Measurements from ENCODE around the gene TCF7.

Gene TCF7

DNA sequence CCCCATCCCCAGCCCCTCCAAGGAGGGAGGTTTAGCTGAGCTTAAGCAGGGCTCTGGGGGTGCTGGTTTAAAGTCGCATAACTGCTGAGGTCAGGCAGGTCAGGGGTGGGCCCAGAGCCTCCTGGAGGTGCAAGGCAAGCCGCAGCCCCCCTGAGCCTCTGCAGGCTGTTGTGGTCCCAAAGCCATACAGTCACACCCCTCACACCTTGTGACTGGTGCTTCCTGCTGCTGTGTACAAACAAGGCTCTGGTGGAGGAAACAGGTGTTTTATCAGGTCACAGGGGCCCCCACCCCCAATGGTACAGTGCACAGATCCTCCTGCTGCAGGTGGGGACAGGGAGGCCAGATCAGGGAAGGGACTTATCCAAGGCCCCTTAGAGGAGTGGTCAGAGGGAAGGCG, 8.0 kb downstream of the TCF7 start:
- H3K27ac ChIP-seq: no peak overlapping the region
- no peak for TF ChIP-seq ZFX (IDR thresholded peaks at IDR 0.05; ENCODE audit: borderline replicate concordance)
- TF ChIP-seq, protein P1, sequence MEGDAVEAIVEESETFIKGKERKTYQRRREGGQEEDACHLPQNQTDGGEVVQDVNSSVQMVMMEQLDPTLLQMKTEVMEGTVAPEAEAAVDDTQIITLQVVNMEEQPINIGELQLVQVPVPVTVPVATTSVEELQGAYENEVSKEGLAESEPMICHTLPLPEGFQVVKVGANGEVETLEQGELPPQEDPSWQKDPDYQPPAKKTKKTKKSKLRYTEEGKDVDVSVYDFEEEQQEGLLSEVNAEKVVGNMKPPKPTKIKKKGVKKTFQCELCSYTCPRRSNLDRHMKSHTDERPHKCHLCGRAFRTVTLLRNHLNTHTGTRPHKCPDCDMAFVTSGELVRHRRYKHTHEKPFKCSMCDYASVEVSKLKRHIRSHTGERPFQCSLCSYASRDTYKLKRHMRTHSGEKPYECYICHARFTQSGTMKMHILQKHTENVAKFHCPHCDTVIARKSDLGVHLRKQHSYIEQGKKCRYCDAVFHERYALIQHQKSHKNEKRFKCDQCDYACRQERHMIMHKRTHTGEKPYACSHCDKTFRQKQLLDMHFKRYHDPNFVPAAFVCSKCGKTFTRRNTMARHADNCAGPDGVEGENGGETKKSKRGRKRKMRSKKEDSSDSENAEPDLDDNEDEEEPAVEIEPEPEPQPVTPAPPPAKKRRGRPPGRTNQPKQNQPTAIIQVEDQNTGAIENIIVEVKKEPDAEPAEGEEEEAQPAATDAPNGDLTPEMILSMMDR (IDR thresholded peaks at IDR 0.05): no peak

DNA sequence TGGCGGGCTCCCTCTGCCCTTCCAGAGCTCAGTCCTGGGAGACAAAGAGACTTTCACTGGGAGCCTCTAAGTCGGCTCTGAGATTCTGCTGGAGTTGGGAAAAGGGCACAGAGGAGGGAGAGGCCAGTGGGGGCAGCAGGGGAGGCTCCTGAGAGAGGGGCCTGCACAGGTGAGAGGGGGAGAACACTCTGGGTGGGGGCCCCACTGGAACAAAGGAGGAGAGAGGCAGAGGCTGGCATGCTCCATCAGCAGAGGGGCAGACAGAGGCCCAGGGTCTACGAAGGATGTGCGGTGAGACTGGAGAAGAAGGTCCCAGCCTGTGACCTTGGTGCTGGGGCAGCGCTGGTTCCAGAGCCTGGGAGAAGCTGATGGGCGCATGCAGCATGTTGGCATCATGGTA, 8.9 kb downstream of the TCF7 start:
- TF ChIP-seq ZFX (IDR thresholded peaks at IDR 0.05; ENCODE audit: borderline replicate concordance): no peak
- TF ChIP-seq, protein P1 (IDR thresholded peaks at IDR 0.05): no peak
- H3K27ac ChIP-seq: no peak overlapping the region

DNA sequence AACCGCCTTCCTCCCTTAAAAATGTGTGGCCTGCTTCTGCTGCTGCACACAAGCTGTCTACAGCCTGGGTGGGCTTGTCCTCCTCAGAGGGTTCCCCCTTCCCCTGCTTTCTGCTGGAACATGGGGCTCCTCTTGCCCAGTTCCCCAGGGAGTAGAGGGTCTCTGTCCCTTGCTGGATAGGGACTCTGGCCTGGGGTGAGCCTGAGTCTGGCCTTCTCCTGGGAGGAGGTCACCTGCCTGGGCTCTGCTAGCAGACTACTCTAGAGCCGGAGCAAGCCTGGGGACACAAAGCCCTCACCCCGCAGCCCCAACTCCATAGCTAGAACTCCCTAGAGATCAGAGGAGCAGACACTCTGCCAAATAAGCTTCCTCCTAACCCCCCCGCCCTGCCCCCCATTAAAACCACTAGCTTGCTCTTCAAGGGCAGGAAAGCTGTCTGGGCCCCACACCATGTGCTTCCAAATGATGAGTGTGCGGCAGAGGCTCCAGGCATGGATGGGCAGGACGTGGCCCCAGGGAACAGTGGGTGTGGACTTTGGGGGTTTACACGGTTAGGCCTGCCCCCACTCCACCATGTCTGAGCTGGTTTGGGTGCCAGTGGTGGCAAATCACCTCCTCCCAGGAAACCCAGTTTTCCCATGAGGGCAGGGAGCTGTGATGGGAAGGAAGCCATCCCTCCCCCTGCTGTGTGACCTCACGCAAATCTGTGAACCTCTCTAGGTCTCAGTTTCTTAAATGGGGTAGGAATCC, 10.0 kb downstream of the TCF7 start:
- no peak overlapping the region for H3K27ac ChIP-seq
- no peak for TF ChIP-seq ZFX (IDR thresholded peaks at IDR 0.05; ENCODE audit: borderline replicate concordance)
- TF ChIP-seq, protein P1 (IDR thresholded peaks at IDR 0.05): no peak

DNA sequence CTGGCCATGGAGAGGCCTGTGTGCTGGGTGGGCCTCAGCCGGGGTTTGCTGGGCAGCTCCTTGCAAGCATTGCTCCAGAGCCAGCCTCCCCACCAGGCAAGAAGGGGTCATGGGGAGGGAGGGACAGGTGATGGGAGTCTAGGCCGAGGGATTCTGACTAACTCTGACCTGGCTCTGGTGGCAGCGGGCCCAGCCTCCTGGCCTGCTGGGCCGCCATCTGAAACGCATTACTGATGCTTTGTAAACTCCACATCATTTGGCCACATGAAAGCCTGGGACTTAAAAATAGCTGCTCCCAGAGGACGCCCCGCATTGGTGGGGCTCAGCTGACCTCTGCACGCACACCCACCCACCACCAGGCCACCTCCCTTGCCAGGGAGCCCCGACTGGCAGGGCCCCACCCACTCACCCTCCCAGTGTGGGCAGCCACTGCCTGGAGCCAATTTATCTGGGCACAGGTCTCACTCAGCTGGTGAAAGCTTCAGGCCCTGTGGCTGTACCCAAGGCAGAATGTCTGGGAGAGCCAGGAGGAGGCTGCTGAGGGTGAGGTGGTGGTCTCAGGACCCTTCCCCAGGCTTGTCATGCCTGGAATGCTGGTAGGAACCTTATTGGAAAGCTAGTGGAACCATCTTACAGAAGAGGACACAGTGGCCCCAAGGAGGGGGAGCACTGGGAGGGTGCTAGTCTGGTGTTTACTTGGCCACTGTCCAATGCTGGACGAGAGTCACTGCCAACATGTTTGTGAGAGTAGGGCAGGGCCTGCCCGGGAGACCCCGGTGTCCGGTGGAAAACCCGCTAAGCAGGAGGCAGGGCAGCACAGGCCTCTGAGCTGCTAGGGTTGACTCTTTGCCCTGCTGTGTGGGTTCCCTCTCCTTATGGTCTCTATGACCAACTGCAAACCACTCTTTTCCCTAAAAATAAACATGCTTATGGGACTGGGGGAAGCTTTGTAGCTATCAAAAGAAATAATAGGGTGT, 10.8 kb downstream of the TCF7 start:
- TF ChIP-seq, protein P1 (IDR thresholded peaks at IDR 0.05): no peak
- no peak for TF ChIP-seq ZFX (IDR thresholded peaks at IDR 0.05; ENCODE audit: borderline replicate concordance)
- no peak overlapping the region for H3K27ac ChIP-seq

DNA sequence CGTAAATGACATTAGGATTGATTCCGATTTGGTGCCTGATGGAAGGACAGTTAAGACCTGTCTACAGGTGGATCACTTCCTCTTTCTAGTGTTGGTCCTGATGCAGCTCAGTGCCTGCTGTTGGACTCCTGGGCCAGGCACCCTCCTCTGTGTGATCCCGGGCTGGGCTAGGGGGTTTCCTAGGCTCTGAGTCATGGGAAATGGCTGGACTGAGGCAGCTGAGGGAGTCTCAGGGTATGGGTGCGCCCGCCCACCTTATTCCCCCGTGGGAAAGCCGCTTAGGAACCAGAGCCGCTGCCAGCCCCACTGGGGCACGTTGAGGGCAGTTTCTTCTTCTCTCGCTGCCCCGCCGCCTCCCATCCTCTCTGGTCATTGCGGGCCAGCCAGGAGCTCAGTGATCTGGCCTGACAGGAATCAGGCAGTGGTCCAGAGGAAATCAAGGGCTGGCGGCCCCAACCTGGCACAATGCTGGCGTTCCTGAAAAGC, 12.9 kb downstream of the TCF7 start:
- TF ChIP-seq, protein P1 (IDR thresholded peaks at IDR 0.05): no peak
- no peak for TF ChIP-seq ZFX (IDR thresholded peaks at IDR 0.05; ENCODE audit: borderline replicate concordance)
- no peak overlapping the region for H3K27ac ChIP-seq

DNA sequence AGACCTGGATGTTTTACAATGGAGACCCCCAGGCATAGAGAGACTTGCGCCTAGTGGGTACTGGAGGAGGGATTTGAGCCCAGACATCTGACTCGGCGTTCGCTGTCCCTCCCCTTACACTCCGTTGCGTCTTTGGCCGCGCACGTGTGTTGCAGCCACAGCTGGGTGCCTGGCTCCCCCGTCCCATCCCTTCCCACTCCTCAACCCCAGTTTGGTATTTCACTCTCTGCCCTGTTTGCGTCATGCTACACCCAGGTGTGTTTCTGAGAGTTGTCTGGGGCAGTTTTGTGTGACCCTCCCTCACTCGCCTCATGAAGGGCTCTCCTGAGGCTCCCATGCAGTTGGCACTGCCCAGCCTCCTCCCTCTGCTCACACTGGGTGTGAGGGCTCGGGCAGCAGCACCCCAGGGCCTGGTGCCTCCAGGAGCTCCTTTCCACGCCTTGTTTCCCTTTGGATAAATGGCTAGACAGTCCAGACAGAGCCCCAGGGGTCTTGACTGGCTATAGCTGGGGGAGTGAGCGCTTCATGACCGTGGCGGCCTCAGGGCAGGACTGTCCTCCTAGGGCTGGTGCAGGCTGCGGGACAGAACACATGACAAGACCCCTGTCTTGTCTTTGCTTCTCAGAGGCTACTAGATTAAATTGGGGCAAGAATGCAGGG, 13.6 kb downstream of the TCF7 start:
- no peak overlapping the region for H3K27ac ChIP-seq
- TF ChIP-seq, protein P1 (IDR thresholded peaks at IDR 0.05): no peak
- no peak for TF ChIP-seq ZFX (IDR thresholded peaks at IDR 0.05; ENCODE audit: borderline replicate concordance)

Data from 22Rv1 (cell line).